GM10266 (cell line): ENCODE data around the gene THYN1.

Source experiments
- DNase-seq: peaks from one replicate; pipeline ENCODE4 v3.0.0; 2012; ENCODE audit errors: extremely low spot score
- TF ChIP-seq, protein P1 (sequence below): IDR thresholded peaks from 2 replicates; pipeline ENCODE4 v1.5.1; 2012; ENCODE audit warnings: mild to moderate bottlenecking, low read depth; ENCODE audit not compliant: control insufficient read depth, insufficient read depth; ENCODE audit errors: missing control alignments

Gene THYN1

DNA sequence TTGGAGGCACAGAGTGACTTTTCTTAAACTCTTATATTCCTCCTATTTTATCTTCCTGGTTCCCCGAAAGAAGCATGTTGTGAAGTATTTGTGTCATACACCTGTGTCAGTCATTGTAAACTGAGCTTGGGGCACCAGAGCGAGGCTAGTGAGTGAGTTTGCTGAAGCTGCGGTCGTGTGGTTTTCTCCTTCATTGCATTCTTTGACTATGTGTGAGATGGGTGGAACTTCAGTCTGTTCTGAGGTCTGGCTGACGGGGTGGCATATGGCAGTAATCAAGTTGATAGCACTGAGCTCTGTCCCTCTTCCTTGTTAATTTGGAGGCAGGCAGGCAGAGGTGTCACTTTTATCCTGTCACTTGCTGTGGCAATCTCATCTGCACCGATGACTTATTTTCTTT lies 24.5 kb downstream of the THYN1 start:
- TF ChIP-seq, protein P1, sequence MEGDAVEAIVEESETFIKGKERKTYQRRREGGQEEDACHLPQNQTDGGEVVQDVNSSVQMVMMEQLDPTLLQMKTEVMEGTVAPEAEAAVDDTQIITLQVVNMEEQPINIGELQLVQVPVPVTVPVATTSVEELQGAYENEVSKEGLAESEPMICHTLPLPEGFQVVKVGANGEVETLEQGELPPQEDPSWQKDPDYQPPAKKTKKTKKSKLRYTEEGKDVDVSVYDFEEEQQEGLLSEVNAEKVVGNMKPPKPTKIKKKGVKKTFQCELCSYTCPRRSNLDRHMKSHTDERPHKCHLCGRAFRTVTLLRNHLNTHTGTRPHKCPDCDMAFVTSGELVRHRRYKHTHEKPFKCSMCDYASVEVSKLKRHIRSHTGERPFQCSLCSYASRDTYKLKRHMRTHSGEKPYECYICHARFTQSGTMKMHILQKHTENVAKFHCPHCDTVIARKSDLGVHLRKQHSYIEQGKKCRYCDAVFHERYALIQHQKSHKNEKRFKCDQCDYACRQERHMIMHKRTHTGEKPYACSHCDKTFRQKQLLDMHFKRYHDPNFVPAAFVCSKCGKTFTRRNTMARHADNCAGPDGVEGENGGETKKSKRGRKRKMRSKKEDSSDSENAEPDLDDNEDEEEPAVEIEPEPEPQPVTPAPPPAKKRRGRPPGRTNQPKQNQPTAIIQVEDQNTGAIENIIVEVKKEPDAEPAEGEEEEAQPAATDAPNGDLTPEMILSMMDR, result no peak
- peak; percentile 68 for DNase-seq

DNA sequence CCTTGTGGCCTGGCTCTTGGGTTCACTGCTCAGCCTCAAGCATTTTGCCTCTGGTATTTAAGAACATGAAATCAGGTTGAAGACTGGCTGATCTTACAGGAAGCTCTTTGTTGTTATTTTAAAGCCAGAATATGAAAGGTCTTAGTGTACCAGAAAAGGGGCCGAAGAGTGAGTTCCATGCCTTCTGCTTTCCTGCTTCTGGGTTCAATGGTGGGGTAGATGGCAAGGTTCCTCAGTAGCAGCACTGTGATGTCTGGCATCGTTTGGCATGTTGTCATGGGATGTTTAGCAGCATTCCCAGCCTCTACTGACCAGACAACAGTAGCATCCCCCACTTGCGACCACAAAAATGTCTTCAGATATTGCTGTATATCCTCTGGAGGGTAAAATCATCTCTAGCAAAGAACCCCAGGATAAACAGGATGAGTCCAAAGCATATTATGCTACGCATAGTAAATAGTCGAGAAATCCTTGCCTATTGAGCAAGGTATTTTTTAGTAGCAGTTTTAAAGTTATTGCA lies 26.3 kb downstream of the THYN1 start:
- TF ChIP-seq, protein P1, result no peak
- DNase-seq, result no peak

DNA sequence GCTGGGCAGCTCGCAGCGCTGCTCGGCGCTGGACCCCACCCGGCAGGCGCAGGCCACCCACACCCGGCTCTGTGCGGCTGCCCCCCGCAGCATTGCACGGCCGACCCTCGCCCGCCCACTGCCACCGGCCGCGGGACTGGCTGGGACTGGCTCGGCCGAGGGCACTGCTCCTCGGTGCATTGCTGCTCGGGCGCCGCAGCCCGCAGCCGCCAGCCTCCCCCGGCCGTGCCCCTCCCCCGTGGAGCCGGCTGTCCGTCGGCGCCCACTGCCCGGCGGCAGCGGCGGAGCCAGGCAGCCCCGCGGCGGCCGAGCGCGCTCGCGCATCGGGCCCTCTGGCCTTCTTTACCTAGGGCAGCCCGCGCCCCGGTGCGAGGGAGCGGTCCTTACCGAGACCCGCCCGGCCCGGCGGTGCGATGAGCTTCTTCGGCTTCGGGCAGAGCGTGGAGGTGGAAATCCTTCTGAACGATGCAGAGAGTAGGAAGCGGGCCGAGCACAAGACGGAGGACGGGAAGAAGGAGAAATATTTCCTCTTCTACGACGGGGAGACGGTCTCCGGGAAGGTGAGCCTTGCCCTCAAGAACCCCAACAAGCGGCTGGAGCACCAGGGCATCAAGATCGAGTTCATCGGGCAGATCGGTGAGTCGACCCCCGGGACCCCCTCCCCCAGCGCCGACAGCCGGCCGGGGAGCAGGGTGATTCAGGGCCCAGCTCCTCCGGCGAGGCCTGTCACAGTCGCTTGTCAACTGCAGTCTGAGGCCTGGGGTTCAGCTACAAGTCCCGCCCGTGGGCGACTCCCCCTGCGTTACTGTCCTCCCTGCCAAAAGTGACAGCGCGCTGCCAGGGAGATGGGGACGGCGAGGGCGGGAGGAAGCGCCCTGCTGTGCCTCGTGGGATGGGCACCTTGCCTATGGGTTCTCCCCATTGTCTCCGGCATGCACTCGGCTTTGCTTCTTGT lies 28.2 kb downstream of the THYN1 start:
- peak; percentile 36 for DNase-seq
- TF ChIP-seq, protein P1, result no peak

DNA sequence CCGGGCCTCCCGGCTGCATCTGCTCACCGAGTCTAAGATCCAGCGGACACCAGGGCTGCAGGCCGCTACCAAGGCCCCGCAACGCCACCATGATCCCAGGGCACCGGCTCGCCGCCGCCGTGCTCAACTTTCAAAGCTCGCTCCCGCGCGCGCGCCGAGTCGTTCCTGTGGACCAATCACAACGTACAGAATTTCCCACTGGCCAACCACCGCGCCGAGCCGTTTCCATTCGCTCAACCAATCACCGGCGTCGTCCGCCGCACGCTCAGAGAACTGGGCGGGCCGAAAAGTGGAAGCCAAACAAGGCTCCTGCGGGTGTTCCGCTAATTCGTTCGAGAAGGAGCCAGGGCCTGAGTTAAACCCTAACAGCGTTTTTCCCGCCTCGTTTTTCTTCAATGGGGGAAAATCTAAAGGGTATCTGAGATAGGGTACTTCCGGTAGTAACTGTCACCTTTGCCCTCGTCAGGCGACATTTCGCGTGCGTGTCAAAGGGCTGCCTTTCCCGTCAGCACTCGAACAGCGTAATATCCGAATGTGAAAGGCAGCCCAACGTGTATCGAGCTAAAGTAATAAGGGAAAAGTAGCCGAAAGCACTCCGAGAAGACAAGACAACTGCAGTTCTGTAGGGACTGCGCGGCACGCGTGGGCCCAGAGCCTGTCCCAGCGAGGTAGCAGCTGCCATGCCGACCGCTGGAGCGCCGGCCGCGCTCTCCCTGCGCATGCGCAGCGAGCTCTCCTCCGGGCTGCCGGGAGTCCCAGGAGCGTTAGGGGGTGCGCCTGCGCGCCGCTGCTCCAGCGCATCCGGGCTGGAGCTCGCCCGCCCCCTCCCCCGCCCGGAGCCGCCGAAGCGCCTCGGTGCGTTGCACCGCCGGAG lies 29.1 kb downstream of the THYN1 start, which contains the start of the genes NCAPD3 and VPS26B:
Gene NCAPD3 (minus strand): TSS at position 132 of the 874 bp plus-strand sequence. CDS start 41 bp downstream, at position 91.
Gene VPS26B (plus strand): TSS at position 836 of the 874 bp plus-strand sequence. CDS start 452 bp downstream, outside the sequence.
- TF ChIP-seq, protein P1, result no peak

DNA sequence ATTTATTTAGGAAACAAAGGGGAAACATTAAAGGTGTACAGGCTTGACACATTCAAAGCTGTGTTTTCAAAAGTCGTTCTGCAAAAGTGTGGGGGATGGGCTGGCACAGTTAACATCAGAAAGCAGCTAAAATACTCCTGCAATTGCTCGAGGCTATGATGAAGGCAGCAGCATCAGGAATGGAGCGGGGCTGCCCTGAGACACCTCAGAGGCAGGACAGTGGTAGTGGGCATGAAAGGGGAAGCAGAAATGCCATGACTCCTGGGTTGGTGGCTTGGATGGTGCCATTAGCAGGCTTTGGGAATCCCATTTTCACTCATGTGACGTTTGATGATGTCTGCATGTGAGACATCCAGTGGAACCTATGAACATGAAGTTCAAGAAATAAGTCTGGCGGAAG lies 30.0 kb downstream of the THYN1 start:
- DNase-seq, result no peak
- TF ChIP-seq, protein P1, result no peak

More for the DNA sequence above, 29.1 kb downstream of the THYN1 start, which contains the start of the genes NCAPD3 and VPS26B:
- peak; percentile 98 for DNase-seq

DNA sequence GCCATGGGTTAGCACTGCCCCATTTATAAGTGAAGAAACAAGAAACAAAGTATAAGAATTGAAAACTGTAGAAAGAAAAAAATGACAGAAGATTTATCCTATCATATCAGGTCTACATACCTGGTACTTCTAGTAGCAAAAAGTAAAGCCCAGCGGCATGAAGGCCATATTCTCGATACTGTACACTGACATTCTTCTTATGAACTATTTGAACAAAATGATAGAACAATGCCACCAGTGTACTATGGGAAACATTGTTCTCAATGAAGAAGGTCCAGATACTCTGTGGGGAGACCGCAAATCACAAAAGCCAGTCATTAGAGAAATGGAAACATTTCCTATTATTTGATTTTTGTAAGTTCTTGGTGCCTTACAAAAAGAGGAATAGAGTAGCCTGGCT lies 36.3 kb downstream of the THYN1 start:
- DNase-seq, result no peak
- TF ChIP-seq, protein P1, result no peak
